GM12878 (cell line): ENCODE data around the gene ATP5PB. TPM values are rescaled to one million over a fixed set of nuclear protein-coding genes. Genes with fewer than 3 reads are reported as not detected.

Experiments
- ATAC-seq: fragments of 200-7000 bp; cut with Tn5 transposase; 3 replicates; pipeline ENCODE4 v1.9.1; 2020; ENCODE audit warnings: mild to moderate bottlenecking, moderate library complexity
- BruUV-seq: library from RNA; stranded (reverse); fragments of 400-500 nt; replicated peaks from 2 replicates; lab custom pipeline; 2021; lab: Mats Ljungman, UMichigan
- CTCF ChIA-PET: fragments of 300-600 bp; sonication (Branson Sonifier 250); formaldehyde crosslinking; extraction: SDS; loops from one replicate; lab custom pipeline; 2021; ENCODE audit warnings: inconsistent platforms; lab: Yijun Ruan, JAX
- POLR2A ChIA-PET: fragments of 350-600 bp; formaldehyde crosslinking; extraction: SDS; loops from one replicate; lab custom pipeline; 2021; ENCODE audit warnings: inconsistent platforms; lab: Charles Lee
- RAD21 ChIA-PET: fragments of 300-600 bp; sonication (Branson Sonifier 250); formaldehyde crosslinking; loops from one replicate; lab custom pipeline; 2023; ENCODE audit warnings: antibody characterized with exemption; ENCODE audit not compliant: unreplicated experiment; lab: Charles Lee
- SMC1A ChIA-PET: fragments of 300-600 bp; sonication (Branson Sonifier 250); formaldehyde crosslinking; loops from one replicate; lab custom pipeline; 2023; ENCODE audit not compliant: unreplicated experiment, uncharacterized antibody; lab: Charles Lee
- DNase-seq: peaks from one replicate; pipeline ENCODE4 v3.0.0-alpha.2; 2011; ENCODE audit warnings: low read depth, low spot score
- FAIRE-seq: peaks from 3 replicates; lab custom pipeline; 2011; peaks lifted over from hg19 to GRCh38; lab: Jason Lieb, UNC
- H2AFZ ChIP-seq: 2 replicates; pipeline ENCODE4 v1.6.0; 2011; ENCODE audit warnings: low read depth, low read length, control low read depth; ENCODE audit not compliant: control insufficient read depth
- H3K27ac ChIP-seq: 2 replicates; pipeline ENCODE4 v1.5.1; 2011; ENCODE audit warnings: control low read depth; ENCODE audit not compliant: control insufficient read depth, insufficient read depth
- H3K27me3 ChIP-seq, 2 experiments: replicated peaks in 1 of 2; 2 replicates each; pipeline versions ENCODE4 v1.6.0 to v1.6.1; 2011; ENCODE audit warnings: low read length in 1 of 2; ENCODE audit not compliant: control insufficient read depth in 2 of 2, insufficient read depth in 2 of 2
- H3K36me3 ChIP-seq, 2 experiments: 2 replicates each; pipeline ENCODE4 v1.5.1; 2011; ENCODE audit warnings: low read length in 1 of 2; ENCODE audit not compliant: control insufficient read depth in 2 of 2, insufficient read depth in 2 of 2
- H3K4me1 ChIP-seq: 2 replicates; pipeline ENCODE4 v1.6.1; 2011; ENCODE audit warnings: mild to moderate bottlenecking, low read length, moderate library complexity, mixed read lengths; ENCODE audit not compliant: control insufficient read depth, insufficient read depth
- H3K4me2 ChIP-seq: 2 replicates; pipeline ENCODE4 v1.6.0; 2011; ENCODE audit warnings: control low read depth; ENCODE audit not compliant: control insufficient read depth, insufficient read depth
- H3K4me3 ChIP-seq: fragments of 200-600 bp; sonication (generic); 2 replicates; pipeline ENCODE4 v1.5.1; 2016
- H3K79me2 ChIP-seq: 2 replicates; pipeline ENCODE4 v1.6.0; 2011; ENCODE audit warnings: low read length; ENCODE audit not compliant: control insufficient read depth, insufficient read depth
- H3K9ac ChIP-seq: 2 replicates; pipeline ENCODE4 v1.8.0; 2011; ENCODE audit warnings: low read length, control low read depth, mixed read lengths; ENCODE audit not compliant: control insufficient read depth, insufficient read depth
- H3K9me3 ChIP-seq: replicated peaks from 3 replicates; pipeline ENCODE4 v1.5.1; 2011; ENCODE audit warnings: mild to moderate bottlenecking, low read length; ENCODE audit not compliant: control insufficient read depth, insufficient read depth
- H4K20me1 ChIP-seq: 2 replicates; pipeline ENCODE4 v1.6.0; 2011; ENCODE audit not compliant: control insufficient read depth, insufficient read depth
- CHD1 ChIP-seq: IDR thresholded peaks from 2 replicates; pipeline ENCODE4 v1.6.1; 2012; ENCODE audit warnings: low read depth, low read length, improper control_type of control experiment
- GATAD2B ChIP-seq: fragments of 450-650 bp; conservative IDR thresholded peaks from 2 replicates; pipeline ENCODE4 v1.6.1; 2017; ENCODE audit warnings: low read depth, mild to moderate bottlenecking, moderate library complexity
- HDAC2 ChIP-seq: fragments of 200-600 bp; sonication (generic); IDR thresholded peaks from 2 replicates; pipeline ENCODE4 v1.6.1; 2017
- NFXL1 ChIP-seq: fragments of 450-650 bp; IDR thresholded peaks from 2 replicates; pipeline ENCODE4 v1.6.1; 2017; ENCODE audit warnings: antibody characterized with exemption, mild to moderate bottlenecking, borderline replicate concordance
- NR2C1 ChIP-seq: fragments of 450-650 bp; IDR thresholded peaks from 2 replicates; pipeline ENCODE4 v1.6.1; 2017; ENCODE audit warnings: antibody characterized with exemption, mild to moderate bottlenecking, moderate library complexity
- PKNOX1 ChIP-seq: fragments of 450-650 bp; IDR thresholded peaks from 2 replicates; pipeline ENCODE4 v1.6.1; 2016; ENCODE audit warnings: mild to moderate bottlenecking
- RAD51 ChIP-seq: fragments of 450-650 bp; IDR thresholded peaks from 2 replicates; pipeline ENCODE4 v1.6.1; 2016; ENCODE audit warnings: moderate library complexity, mild to moderate bottlenecking, inconsistent platforms
- RELA ChIP-seq: fragments of 450-650 bp; IDR thresholded peaks from 2 replicates; pipeline ENCODE4 v1.8.0; 2014; ENCODE audit warnings: borderline replicate concordance; ENCODE audit not compliant: partially characterized antibody
- RUNX3 ChIP-seq: IDR thresholded peaks from 2 replicates; pipeline ENCODE4 v1.6.1; 2012; ENCODE audit warnings: low read length, inconsistent platforms
- SREBF1 ChIP-seq: IDR thresholded peaks from 2 replicates; pipeline ENCODE4 v1.6.1; 2012; ENCODE audit warnings: mild to moderate bottlenecking, low read length
- SUPT20H ChIP-seq: IDR thresholded peaks from 2 replicates; pipeline ENCODE4 v1.6.1; 2011; ENCODE audit warnings: low read depth, mild to moderate bottlenecking, low read length, moderate library complexity, borderline replicate concordance; ENCODE audit not compliant: control insufficient read depth
- USF1 ChIP-seq: IDR thresholded peaks from 2 replicates; pipeline ENCODE4 v1.6.1; 2011; ENCODE audit warnings: borderline replicate concordance, low read depth, mild to moderate bottlenecking, moderate library complexity, mixed read lengths, low read length; ENCODE audit not compliant: insufficient read depth; ENCODE audit errors: extremely low read length
- ZBTB33 ChIP-seq: fragments of 450-650 bp; IDR thresholded peaks from 2 replicates; pipeline ENCODE4 v1.6.1; 2017; ENCODE audit warnings: mild to moderate bottlenecking
- ZNF622 ChIP-seq: fragments of 450-650 bp; IDR thresholded peaks from 2 replicates; pipeline ENCODE4 v1.6.1; 2017; ENCODE audit warnings: mild to moderate bottlenecking, inconsistent platforms
- ZSCAN29 ChIP-seq: fragments of 450-650 bp; IDR thresholded peaks from 2 replicates; pipeline ENCODE4 v1.6.1; 2017; ENCODE audit warnings: mild to moderate bottlenecking, moderate library complexity
- WGBS: methylation state at CpG from one replicate; pipeline ENCODE4 v1.1.6; 2016; ENCODE audit warnings: low lambda C conversion rate; ENCODE audit not compliant: insufficient replicate concordance, insufficient coverage; ENCODE audit errors: missing lambda C conversion rate; 5-methylcytosine and 5-hydroxymethylcytosine counted together
- in situ Hi-C: fragments of 300-500 bp; cut with MboI; formaldehyde crosslinking; loops from 9 replicates; pipeline ENCODE4 v1.14.3; 2018; ENCODE audit warnings: mixed read lengths
- intact Hi-C: fragments of 100-400 bp; cut with micrococcal nuclease; formaldehyde crosslinking; loops from one replicate; pipeline ENCODE4 v1.14.2; 2022; ENCODE audit not compliant: unreplicated experiment
- polyA plus RNA-seq, 11 experiments: library from polyadenylated mRNA; depleted of rRNA in 4 of 11; unstranded in 6 of 11; stranded (reverse) in 5 of 11; fragments of >200 nt; fragmentation: Nextera tagmentation in 4 of 11; fragmentation: Illumina TruSeq in 1 of 11; extraction: Ambion mirVana in 4 of 11; extraction: Trizol in 1 of 11; gene quantifications; 1 replicate in 1 of 11; 2 replicates in 10 of 11; pipeline versions ENCODE4 v1.2.1 to v1.2.3, GENCODE V29; 2011 to 2016; ENCODE audit warnings: inconsistent platforms in 2 of 11, missing spikeins in 2 of 11, low read depth in 1 of 11
- total RNA-seq, 4 experiments: library from RNA; depleted of rRNA in 3 of 4; stranded (reverse); fragments of >200 nt in 3 of 4; fragmentation: Illumina TruSeq in 1 of 4; extraction: Trizol in 1 of 4; gene quantifications; 2 replicates each; pipeline versions ENCODE4 v1.2.1 to v1.2.3, GENCODE V29; 2013 to 2021
- TF ChIP-seq, protein P1 (sequence below): fragments of 450-650 bp; IDR thresholded peaks from 2 replicates; pipeline ENCODE4 v1.6.1; 2016; ENCODE audit warnings: mild to moderate bottlenecking, moderate library complexity, borderline replicate concordance

Gene ATP5PB
- total and polyA plus RNA-seq, 10 of the 15 experiments (the other 5 are each of a cell fraction or from before 2014, with no cell fraction given), result 380 to 1,760 (median 677) TPM

DNA sequence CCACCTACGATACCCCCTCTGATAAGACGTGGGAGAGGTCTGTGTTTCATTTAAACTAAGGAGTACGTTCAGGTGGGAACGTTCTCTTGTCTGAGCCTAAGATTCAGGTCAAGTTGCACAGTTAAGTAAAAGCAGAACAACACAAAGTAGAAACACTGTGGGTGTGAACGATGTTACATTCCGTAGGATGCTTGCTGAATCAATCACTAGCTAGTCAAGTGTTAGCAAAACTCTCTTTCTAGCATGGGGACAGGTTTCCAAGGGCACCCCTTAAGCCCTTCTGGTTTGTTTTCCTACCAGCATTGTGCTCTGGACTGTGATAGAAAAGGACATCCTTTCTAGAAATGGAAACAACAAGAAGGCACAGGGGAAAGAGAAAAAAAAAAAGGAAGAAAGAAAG, 37.9 kb downstream of the ATP5PB start (continued):
- TF ChIP-seq USF1 (no peak), RELA (no peak), ZNF622 (no peak)
- TF ChIP-seq, protein P1, sequence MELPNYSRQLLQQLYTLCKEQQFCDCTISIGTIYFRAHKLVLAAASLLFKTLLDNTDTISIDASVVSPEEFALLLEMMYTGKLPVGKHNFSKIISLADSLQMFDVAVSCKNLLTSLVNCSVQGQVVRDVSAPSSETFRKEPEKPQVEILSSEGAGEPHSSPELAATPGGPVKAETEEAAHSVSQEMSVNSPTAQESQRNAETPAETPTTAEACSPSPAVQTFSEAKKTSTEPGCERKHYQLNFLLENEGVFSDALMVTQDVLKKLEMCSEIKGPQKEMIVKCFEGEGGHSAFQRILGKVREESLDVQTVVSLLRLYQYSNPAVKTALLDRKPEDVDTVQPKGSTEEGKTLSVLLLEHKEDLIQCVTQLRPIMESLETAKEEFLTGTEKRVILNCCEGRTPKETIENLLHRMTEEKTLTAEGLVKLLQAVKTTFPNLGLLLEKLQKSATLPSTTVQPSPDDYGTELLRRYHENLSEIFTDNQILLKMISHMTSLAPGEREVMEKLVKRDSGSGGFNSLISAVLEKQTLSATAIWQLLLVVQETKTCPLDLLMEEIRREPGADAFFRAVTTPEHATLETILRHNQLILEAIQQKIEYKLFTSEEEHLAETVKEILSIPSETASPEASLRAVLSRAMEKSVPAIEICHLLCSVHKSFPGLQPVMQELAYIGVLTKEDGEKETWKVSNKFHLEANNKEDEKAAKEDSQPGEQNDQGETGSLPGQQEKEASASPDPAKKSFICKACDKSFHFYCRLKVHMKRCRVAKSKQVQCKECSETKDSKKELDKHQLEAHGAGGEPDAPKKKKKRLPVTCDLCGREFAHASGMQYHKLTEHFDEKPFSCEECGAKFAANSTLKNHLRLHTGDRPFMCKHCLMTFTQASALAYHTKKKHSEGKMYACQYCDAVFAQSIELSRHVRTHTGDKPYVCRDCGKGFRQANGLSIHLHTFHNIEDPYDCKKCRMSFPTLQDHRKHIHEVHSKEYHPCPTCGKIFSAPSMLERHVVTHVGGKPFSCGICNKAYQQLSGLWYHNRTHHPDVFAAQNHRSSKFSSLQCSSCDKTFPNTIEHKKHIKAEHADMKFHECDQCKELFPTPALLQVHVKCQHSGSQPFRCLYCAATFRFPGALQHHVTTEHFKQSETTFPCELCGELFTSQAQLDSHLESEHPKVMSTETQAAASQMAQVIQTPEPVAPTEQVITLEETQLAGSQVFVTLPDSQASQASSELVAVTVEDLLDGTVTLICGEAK, result no peak

DNA sequence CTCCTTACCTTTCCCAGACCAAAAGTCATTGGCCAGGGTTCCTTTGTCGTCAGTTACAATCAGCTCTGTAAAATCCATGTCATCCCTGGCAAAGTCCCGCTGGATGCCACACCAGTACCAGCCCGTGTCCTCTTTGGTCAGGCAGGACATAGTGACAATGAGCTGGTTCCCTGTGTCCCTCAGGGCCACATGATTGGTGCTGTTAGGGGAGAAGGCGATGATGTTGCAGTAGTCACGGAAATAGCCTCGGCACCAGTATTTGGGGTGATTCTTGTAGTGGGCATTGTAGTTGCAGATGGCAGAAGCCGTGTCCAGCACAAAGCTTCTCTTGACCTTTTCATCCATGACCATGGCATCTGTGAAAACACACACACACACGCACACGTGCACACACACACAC, 39.4 kb downstream of the ATP5PB start:
- Histone ChIP-seq H4K20me1 (no peaks in the 10 kb centered on the region), H2AFZ (no peak overlapping the region), H3K79me2 (no peaks in the 10 kb centered on the region), H3K4me3 (no peak overlapping the region), H3K27me3 (no peaks in the 10 kb centered on the region), H3K4me1 (no peaks in the 10 kb centered on the region), H3K36me3 (no peaks in the 10 kb centered on the region), H3K9me3 (no peaks in the 10 kb centered on the region)
- POLR2A ChIA-PET, result no interaction called here
- no peak for ATAC-seq
- intact Hi-C loops, result no loop called here
- SMC1A ChIA-PET, result interaction anchor here (0.6 to 1.4 kb wide), 3 partner anchors 8 to 19 kb away, joined by 3 to 4 read pairs (median 3); no protein-coding TSS in a partner anchor
- CTCF ChIA-PET, result interaction anchor here (0.8 kb wide), 1 partner anchor 226 kb away, joined by 3 read pairs; no protein-coding TSS in a partner anchor
- RAD21 ChIA-PET, result no interaction called here
- TF ChIP-seq RUNX3 (no peak), ZSCAN29 (no peak), RAD51 (no peak), NR2C1 (no peak), GATAD2B (no peak), PKNOX1 (no peak), CHD1 (no peak), SREBF1 (no peak), NFXL1 (no peak), ZBTB33 (no peak), SUPT20H (no peak), HDAC2 (no peak)
- TF ChIP-seq, all 136 proteins: peak for 0
- in situ Hi-C loops, result loop anchor here (25.0 kb wide), 1 partner anchor 874 kb away; no protein-coding TSS in a partner anchor
- BruUV-seq, result no TSS peak
- 67% methylated on average over 9 of the region's 9 CpGs for WGBS
- Histone ChIP-seq H3K4me2 (no peak overlapping the region), H3K27ac (no peak overlapping the region), H3K9ac (no peak overlapping the region)
- FAIRE-seq, result no peak
- no peak for DNase-seq
